Cardiac muscle cell (in vitro differentiated cells and primary cell): ENCODE results near the gene PALM3. TPM values are rescaled to one million over a fixed set of nuclear protein-coding genes. Genes with fewer than 3 reads are reported as not detected.

Experiments
- DNase-seq, 2 donors: peaks; one replicate each; pipeline versions ENCODE4 v3.0.0 to v3.0.0-alpha.2; 2010 to 2017; ENCODE audit warnings: low read depth in 1 of 2, low spot score in 1 of 2
- H3K27ac ChIP-seq: fragments of 200-600 bp; sonication (generic); 2 replicates; pipeline ENCODE4 v1.5.1; 2016
- H3K27me3 ChIP-seq: fragments of 200-600 bp; sonication (generic); 2 replicates; pipeline ENCODE4 v1.6.0; 2016; ENCODE audit warnings: control low read depth
- H3K36me3 ChIP-seq: fragments of 200-600 bp; sonication (generic); 2 replicates; pipeline ENCODE4 v1.5.1; 2016; ENCODE audit warnings: control low read depth
- H3K4me1 ChIP-seq: fragments of 200-600 bp; sonication (generic); 2 replicates; pipeline ENCODE4 v1.8.1; 2017; ENCODE audit warnings: low read depth, mild to moderate bottlenecking, mixed run types
- H3K4me3 ChIP-seq: fragments of 200-600 bp; sonication (generic); 2 replicates; pipeline ENCODE4 v1.5.1; 2016; ENCODE audit warnings: mild to moderate bottlenecking
- H3K9me3 ChIP-seq: fragments of 200-600 bp; sonication (generic); 2 replicates; pipeline ENCODE4 v1.5.1; 2017; ENCODE audit warnings: low read depth, mild to moderate bottlenecking, control low read depth
- polyA plus RNA-seq: library from polyadenylated mRNA; unstranded; fragments of >200 nt; fragmentation: Nextera tagmentation; extraction: Ambion mirVana; gene quantifications from 2 replicates; pipeline ENCODE4 v1.2.1, GENCODE V29; 2016
- total RNA-seq: library from RNA; depleted of rRNA; stranded (reverse); fragments of >200 nt; gene quantifications from 2 replicates; pipeline ENCODE4 v1.2.3, GENCODE V29; 2016
- TF ChIP-seq, protein P1 (sequence below): IDR thresholded peaks from 2 replicates; pipeline ENCODE4 v1.5.1; 2012; ENCODE audit warnings: low read depth, mild to moderate bottlenecking, low read length

Gene PALM3
- total and polyA plus RNA-seq, 2 experiments from 2014 or later, result 0.10 to 0.30 TPM

DNA sequence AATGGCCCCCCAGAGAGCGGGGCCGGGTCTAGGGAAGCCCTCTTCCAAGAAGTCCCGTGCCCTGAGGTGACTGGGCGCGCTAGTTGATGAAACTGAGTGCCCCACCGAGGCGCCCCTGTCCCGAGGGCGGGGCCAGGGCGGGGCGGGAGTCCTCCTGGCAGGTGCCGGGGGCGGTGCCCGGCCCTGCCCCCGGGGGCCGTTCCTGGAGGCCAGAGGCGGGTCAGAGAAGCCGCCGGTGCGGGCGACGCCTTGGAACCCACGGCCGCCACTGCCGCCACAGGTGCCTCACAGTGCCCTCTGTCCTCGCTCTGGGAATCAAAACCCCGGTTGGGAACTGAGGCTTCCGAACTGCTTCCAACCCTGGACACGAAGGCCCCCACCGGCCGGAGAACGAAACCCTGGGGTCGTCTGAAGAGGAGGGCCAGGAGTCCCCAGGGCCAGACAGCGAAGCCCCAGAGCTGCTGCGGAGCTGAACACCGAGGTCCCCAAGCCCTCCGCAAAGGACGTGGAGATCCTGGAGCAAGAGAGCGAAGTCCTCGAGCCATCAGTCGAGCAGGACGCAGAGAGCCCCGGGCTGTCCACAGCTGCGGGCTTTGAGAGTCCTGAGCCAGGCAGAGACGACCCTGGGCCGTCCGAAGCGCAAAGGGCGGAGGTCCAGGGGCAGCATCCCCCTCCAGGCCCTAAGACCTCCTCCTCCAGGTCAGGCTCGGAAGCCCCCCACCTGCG is 10.8 kb upstream of the PALM3 start, which contains the start of gene MISP3:
Gene MISP3 (plus strand): TSS at position 252 of the 726 bp plus-strand sequence. CDS start 524 bp downstream, outside the sequence.
- TF ChIP-seq, protein P1, sequence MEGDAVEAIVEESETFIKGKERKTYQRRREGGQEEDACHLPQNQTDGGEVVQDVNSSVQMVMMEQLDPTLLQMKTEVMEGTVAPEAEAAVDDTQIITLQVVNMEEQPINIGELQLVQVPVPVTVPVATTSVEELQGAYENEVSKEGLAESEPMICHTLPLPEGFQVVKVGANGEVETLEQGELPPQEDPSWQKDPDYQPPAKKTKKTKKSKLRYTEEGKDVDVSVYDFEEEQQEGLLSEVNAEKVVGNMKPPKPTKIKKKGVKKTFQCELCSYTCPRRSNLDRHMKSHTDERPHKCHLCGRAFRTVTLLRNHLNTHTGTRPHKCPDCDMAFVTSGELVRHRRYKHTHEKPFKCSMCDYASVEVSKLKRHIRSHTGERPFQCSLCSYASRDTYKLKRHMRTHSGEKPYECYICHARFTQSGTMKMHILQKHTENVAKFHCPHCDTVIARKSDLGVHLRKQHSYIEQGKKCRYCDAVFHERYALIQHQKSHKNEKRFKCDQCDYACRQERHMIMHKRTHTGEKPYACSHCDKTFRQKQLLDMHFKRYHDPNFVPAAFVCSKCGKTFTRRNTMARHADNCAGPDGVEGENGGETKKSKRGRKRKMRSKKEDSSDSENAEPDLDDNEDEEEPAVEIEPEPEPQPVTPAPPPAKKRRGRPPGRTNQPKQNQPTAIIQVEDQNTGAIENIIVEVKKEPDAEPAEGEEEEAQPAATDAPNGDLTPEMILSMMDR, result peak; percentile 1
- peaks cover 14% of the 10 kb centered on the region for H3K27me3 ChIP-seq
- H3K4me3 ChIP-seq, result peak within 1 kb of the TSS; percentile 89
- H3K36me3 ChIP-seq, result no peaks in the 10 kb centered on the region
- H3K27ac ChIP-seq, result peak within 1 kb of the TSS; percentile 40
- H3K4me1 ChIP-seq, result peaks cover 15% of the 10 kb centered on the region
- peak in 1 of 2 donors; percentile 59 for DNase-seq
- no peaks in the 10 kb centered on the region for H3K9me3 ChIP-seq

DNA sequence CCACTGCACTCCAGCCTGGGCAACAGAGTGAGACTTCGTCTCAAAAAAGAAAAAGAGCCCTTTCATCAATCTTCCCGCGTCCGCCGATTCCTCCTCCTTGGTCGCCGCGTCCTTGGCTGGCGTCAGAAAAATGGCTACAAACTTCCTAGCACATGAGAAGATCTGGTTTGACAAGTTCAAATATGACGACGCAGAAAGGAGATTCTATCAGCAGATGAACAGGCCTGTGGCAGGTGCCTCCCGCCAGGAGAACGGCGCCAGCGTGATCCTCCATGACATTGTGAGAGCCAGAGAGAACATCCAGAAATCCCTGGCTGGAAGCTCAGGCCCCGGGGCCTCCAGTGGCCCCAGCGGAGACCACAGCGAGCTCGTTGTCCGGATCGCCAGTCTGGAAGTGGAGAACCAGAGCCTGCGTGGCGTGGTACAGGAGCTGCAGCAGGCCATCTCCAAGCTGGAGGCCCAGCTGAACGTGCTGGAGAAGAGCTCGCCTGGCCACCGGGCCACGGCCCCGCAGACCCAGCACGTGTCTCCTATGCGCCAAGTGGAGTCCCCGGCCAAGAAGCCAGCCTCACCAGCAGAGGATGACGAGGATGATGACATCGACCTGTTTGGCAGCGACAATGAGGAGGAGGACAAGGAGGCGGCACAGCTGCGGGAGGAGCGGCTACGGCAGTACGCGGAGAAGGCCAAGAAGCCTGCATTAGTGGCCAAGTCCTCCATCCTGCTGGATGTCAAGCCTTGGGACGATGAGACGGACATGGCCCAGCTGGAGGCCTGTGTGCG is 8.6 kb upstream of the PALM3 start:
- no peaks in the 10 kb centered on the region for H3K9me3 ChIP-seq
- no peak for DNase-seq
- H3K27me3 ChIP-seq, result peaks cover 13% of the 10 kb centered on the region
- H3K27ac ChIP-seq, result no peak overlapping the region
- H3K36me3 ChIP-seq, result no peaks in the 10 kb centered on the region
- H3K4me1 ChIP-seq, result peaks cover 15% of the 10 kb centered on the region
- no peak overlapping the region for H3K4me3 ChIP-seq
- TF ChIP-seq, protein P1, result no peak

DNA sequence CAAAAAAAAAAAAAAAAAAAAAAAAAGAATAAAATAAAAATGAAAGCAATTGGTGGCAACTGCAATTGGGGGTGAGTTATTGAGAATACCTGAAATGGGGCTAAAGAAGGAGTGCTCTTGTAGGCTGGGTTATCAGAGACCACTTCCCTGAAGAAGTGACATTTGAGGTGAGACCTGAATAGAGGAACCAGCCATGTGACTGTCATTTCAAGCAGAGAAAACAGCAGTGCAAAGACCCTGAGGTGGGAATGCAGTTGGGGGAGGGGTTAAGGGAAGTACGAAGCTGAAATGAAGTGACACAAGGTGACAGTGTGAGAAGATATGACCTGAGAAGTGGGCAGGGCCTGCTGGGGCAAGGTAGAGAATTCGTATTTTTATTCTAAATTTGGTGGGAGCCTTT is 4.3 kb upstream of the PALM3 start:
- Histone ChIP-seq H3K36me3 (no peaks in the 10 kb centered on the region), H3K4me1 (no peaks in the 10 kb centered on the region), H3K27ac (no peak overlapping the region), H3K27me3 (no peaks in the 10 kb centered on the region), H3K9me3 (no peaks in the 10 kb centered on the region), H3K4me3 (no peak overlapping the region)
- DNase-seq, result no peak
- TF ChIP-seq, protein P1, result no peak

DNA sequence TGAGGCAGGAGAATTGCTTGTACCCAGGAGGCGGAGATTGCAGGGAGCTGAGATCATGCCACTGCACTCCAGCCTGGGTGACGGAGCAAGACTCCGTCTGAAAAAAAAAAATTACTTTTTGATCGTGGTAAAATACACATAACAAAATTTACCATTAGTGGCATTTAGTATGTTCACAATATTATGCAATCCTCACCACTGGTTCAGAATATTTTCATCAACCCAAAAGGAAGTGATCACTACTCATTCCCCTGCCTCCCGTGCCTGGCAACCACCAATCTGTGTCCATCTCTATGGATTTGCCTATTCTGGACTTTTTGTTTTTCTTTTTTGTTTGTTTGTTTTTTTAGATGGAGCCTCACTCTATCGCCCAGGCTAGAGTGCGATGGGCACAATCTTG is 1.2 kb upstream of the PALM3 start:
- Histone ChIP-seq H3K27me3 (peaks cover 18% of the 10 kb centered on the region), H3K27ac (no peak overlapping the region), H3K4me3 (no peak overlapping the region), H3K4me1 (no peaks in the 10 kb centered on the region), H3K36me3 (no peaks in the 10 kb centered on the region), H3K9me3 (no peaks in the 10 kb centered on the region)
- TF ChIP-seq, protein P1, result no peak
- peak in 1 of 2 donors; percentile 11 for DNase-seq

DNA sequence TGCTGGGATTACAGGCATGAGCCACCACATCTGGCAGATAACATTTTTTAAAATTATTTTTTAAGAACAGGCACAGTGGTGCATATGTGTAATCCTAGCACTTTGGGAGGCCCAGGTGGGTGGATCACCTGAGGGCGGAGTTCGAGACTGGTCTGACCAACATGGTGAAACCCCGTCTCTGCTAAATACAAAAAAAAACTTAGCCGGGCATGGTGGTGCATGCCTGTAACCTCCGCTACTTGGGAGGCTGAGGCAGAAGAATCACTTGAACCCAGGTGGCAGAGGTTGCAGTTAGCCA is 631 bp upstream of the PALM3 start:
- TF ChIP-seq, protein P1, result no peak
- H3K27me3 ChIP-seq, result peaks cover 23% of the 10 kb centered on the region
- H3K4me1 ChIP-seq, result peaks cover 4% of the 10 kb centered on the region
- no peak for DNase-seq
- no peak overlapping the region for H3K4me3 ChIP-seq
- no peaks in the 10 kb centered on the region for H3K36me3 ChIP-seq
- no peaks in the 10 kb centered on the region for H3K9me3 ChIP-seq
- no peak overlapping the region for H3K27ac ChIP-seq
